GM10266 (cell line): Measurements from ENCODE around the gene IFNL1.
"Not testable (repeated sequence)": the region's sequence is repeated elsewhere in the genome, so short reads cannot be mapped to it uniquely, and the experiment has no call there.

Experiments used
- DNase-seq: peaks from one replicate; pipeline ENCODE4 v3.0.0; 2012; ENCODE audit errors: extremely low spot score
- CTCF ChIP-seq: IDR thresholded peaks from 2 replicates; pipeline ENCODE4 v1.5.1; 2012; ENCODE audit warnings: mild to moderate bottlenecking, low read depth; ENCODE audit not compliant: control insufficient read depth, insufficient read depth; ENCODE audit errors: missing control alignments

IFNL1 gene

GRCh38 chr19:39329948-39330347 is 33.7 kb downstream of the IFNL1 start:
- no peak for DNase-seq
- TF ChIP-seq CTCF, result no peak

- DNase-seq, result no peak
- no peak for TF ChIP-seq CTCF
These were observed 36.1 kb downstream of the IFNL1 start for GRCh38 chr19:39332293-39332692.

GRCh38 chr19:39332738-39333137 is 36.5 kb downstream of the IFNL1 start:
- not testable (repeated sequence) for DNase-seq

GRCh38 chr19:39333507-39333906 is 37.3 kb downstream of the IFNL1 start:
- DNase-seq, result no peak
- TF ChIP-seq CTCF, result no peak

GRCh38 chr19:39334444-39334976 is 38.3 kb downstream of the IFNL1 start:
- TF ChIP-seq CTCF, result no peak
- no peak for DNase-seq

- no peak for TF ChIP-seq CTCF
- DNase-seq, result peak; percentile 44
These were observed 39.0 kb downstream of the IFNL1 start for GRCh38 chr19:39335168-39335548.

- DNase-seq, result no peak
- TF ChIP-seq CTCF, result no peak
These were observed 40.3 kb downstream of the IFNL1 start for GRCh38 chr19:39336483-39336882.

- no peak for DNase-seq
- no peak for TF ChIP-seq CTCF
These were observed 43.5 kb downstream of the IFNL1 start for GRCh38 chr19:39339674-39340073.

- not testable (repeated sequence) for DNase-seq
These were observed 43.9 kb downstream of the IFNL1 start for GRCh38 chr19:39340156-39340555.
